Inferior parietal cortex (tissue), 1 donor: Measurements from ENCODE around the gene FAM135A.
"Not testable (repeated sequence)": the region's sequence is repeated elsewhere in the genome, so short reads cannot be mapped to it uniquely, and the experiment has no call there.

Experiments
- DNase-seq: peaks from one replicate; pipeline ENCODE4 v3.0.0-alpha.2; 2016; ENCODE audit errors: extremely low spot score

The FAM135A gene

GRCh38 chr6:70396796-70397729, 16.2 kb upstream of the FAM135A start:
- no peak for DNase-seq

GRCh38 chr6:70398783-70399728, 14.3 kb upstream of the FAM135A start:
- DNase-seq = no peak

DNA sequence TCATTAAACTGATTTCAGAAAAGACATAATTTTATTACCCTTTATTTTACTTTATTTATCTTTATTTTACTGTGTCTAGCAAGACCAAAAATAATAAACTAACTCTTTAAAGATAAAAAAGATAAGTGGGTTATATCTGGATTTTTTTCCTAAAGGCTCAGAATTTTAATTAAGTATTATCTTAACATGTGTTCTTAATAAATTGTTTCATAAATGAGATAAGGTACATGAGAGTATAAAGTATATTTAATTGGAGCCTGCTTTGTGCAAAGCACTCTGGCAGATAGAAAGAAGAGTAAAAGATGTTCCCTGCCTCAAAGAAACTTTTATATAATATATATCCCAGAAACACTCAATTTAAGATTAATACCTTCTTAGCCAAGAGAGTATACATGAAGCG, 8.7 kb upstream of the FAM135A start:
- DNase-seq = no peak

- DNase-seq = no peak
Measured at GRCh38 chr6:70409216-70409615, 4.1 kb upstream of the FAM135A start.

GRCh38 chr6:70411542-70412251, 1.6 kb upstream of the FAM135A start:
- no peak for DNase-seq

DNA sequence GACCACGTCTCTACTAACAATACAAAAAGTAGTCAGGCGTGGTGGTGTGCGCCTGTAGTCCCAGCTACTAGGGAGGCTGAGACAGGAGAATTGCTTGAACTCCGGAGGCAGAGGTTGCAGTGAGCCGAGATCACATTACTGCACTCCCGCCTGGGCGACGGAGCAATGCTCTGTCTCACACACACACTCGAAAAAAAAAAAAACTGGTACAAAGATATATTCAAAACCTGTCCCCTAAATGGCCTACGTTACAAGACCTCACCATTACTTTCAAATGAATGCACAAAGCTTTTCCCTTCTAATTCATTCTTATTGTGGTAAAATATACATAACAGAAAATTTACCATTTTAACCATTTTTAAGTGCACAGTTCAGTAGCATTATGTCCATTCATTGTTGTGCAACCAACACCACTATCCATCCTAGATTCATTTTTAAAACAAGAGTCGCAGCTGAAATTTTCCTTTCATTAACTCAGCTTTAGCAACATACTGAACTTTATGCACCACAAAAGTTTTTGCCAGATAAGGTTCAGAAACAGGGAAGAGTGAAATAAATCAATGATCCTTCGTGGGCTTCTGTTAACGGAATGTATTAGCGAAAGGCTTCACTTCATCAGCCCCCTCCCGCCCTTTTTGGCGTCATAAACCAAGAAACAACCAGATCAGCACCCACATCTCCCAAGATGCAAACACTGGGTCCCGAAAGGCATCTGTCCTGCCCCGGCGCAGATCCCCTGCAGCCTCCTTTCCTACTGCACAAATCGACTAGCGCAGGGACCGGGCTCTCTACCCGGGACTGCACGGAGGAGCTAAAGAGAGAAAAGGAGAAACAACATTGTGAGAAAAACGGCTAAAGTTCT, 825 bp upstream of the FAM135A start:
- no peak for DNase-seq

GRCh38 chr6:70413992-70414494, 735 bp downstream of the FAM135A start:
- DNase-seq = peak; percentile 29

GRCh38 chr6:70414813-70415212, 1.5 kb downstream of the FAM135A start:
- no peak for DNase-seq

- no peak for DNase-seq
Measured at GRCh38 chr6:70415247-70415646, 1.9 kb downstream of the FAM135A start.

DNA sequence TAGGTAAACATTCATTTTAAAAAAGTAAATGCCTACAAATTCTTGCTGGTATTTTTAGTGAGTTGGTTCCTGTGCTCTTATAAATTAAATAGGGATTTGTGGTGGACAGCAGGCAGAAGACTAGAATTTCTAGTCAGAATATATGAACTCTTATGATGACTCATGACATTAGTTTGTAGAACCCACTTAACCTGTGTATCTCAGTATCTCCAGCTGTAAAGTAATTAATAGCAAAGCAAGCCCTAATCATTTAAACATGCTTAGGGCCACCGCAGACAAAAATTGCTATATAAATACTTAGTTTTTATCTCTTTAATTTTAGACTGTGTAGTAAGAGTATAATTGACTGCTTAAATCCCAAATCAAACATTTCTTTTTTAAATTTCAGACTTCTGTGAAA, 2.4 kb downstream of the FAM135A start:
- no peak for DNase-seq

- no peak for DNase-seq
Measured at GRCh38 chr6:70421509-70421908, 8.2 kb downstream of the FAM135A start.

GRCh38 chr6:70423189-70424134, 10.2 kb downstream of the FAM135A start:
- no peak for DNase-seq

DNA sequence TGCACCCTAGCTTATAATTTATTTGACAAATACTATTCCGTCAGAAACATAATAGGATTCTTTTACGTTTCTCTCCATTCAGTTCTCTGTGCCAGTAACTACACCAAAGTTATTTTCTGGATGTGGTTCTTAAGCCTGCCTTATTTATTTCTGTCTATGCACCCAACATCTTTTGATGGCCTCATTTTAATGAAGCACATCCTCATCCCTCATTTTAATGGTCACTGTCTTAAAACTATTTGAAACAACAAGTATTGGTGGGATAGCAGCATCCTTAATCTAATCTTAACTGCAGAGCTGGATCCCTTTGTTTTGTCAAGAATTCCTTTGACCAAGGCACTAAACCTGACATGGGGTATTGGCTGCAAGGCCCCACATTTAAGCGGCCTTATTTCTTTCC, 11.0 kb downstream of the FAM135A start:
- DNase-seq = no peak

GRCh38 chr6:70436320-70436719, 23.0 kb downstream of the FAM135A start:
- DNase-seq = no peak

DNA sequence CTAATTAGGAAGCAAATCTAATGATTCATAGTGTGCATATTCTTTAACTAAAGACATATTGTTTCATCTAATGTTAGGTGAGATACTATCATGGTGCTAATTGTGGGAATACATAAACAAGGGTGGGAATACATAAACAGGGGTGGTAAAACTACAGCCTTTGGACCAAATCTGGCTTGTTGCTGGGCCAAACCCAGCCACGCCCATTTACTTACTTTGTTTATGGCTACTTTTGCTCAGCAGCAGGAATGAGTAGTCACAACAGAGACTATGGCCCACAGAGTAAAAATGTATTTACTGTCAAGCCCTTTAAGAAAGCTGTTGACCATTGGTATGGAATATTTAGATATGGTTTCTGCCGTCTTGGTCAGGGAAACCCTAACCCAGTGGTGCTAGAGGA, 31.7 kb downstream of the FAM135A start:
- no peak for DNase-seq

DNA sequence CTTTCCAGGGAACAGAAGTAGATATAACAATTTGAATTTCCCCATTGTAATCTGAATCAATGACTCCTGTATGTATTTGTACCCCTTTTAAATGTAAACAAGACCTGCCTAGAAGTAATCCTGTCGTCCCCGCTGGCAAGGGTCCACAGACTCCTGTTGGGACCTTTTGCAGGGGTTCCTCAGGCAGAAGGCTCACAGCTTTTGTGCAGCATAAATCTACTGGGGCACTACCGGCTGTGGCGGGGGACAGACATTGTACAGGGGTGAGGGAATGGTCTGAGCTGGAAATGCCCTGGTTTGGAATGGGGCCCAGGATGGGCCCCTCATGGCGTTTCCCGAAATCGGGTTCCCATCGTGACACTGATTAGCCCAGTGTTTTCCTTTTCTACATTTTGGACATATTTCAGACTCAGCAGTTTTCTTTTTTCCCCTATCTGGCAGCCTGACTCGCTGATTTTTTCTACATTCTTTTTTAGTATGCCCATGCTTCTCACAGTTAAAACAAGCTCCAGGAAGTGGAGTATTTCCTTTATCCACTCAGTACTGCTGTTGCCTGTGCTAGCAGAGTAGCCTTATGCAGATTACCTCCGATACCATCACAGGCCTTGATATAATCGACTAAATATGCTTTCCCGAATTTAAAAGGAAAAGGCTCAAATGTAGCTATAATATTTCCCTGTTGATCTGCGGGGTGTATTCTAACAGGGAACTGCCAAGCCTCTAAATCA, 34.2 kb downstream of the FAM135A start:
- not testable (repeated sequence) for DNase-seq

DNA sequence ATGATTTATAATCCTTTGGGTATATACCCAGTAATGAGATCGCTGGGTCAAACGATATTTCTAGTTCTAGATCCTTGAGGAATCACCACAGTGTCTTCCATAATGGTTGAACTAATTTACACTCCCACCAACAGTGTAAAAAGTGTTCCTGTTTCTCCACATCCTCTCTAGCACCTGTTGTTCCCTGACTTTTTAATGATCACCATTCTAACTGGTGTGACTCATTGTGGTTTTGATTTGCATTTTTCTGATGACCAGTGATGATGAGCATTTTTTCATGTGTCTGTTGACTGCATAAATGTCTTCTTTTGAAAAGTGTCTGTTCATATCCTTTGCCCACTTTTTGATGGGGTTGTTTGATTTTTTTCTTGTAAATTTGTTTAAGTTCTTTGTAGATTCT, 40.6 kb downstream of the FAM135A start:
- not testable (repeated sequence) for DNase-seq

DNA sequence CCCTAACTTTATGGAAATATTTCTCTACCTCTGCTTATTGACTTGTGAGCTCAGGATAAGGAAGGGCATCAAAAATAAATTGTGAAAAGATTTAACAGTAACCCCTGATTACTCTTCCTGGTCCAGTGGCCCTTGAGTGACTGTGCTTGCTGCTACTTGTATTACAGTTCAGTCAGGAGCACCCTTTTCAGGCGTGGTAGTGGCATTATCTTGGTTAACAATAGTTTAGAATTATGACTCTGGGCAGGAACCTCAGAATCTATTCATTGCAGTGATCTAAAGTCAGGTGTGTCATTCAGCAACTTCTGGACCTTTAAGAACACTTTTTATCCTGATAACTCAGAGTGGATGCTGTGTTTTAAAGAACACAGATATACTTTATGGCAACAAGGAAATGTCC, 43.4 kb downstream of the FAM135A start:
- no peak for DNase-seq

GRCh38 chr6:70459235-70459634, 45.9 kb downstream of the FAM135A start:
- DNase-seq = no peak
